SK-N-SH (cell line): ENCODE data around the gene CDS1. TPM values are rescaled to one million over a fixed set of nuclear protein-coding genes. Genes with fewer than 3 reads are reported as not detected.

ENCODE experiments used
- CTCF ChIA-PET: fragments of 300-600, 350-600 bp; formaldehyde crosslinking; extraction: SDS; loops from one replicate; lab custom pipeline; 2021; lab: Yijun Ruan, JAX
- POLR2A ChIA-PET: fragments of 350-600 bp; sonication (Branson Sonifier 250); formaldehyde crosslinking; extraction: SDS; loops from one replicate; lab custom pipeline; 2020; ENCODE audit warnings: antibody characterized with exemption, inconsistent platforms; lab: Yijun Ruan, JAX
- DNase-seq: peaks from one replicate; pipeline ENCODE4 v3.0.0; 2012
- H2AFZ ChIP-seq: fragments of 200-600 bp; sonication (generic); 2 replicates; pipeline ENCODE4 v1.8.1; 2016; ENCODE audit warnings: antibody characterized with exemption, mild to moderate bottlenecking, low read depth
- H3F3A ChIP-seq: fragments of 200-600 bp; sonication (generic); replicated peaks from 2 replicates; pipeline ENCODE3; 2016; ENCODE audit warnings: antibody characterized with exemption, mild to moderate bottlenecking; ENCODE audit not compliant: insufficient read depth
- H3K27ac ChIP-seq, 2 experiments: fragments of 200-500 bp in 1 of 2; fragments of 200-600 bp in 1 of 2; sonication (Bioruptor generic) in 1 of 2; sonication (generic), shearing (Covaris generic) in 1 of 2; 2 replicates each; pipeline versions ENCODE4 v1.5.1 to v1.6.1; 2014 to 2016; ENCODE audit warnings: low read depth in 2 of 2, inconsistent platforms in 1 of 2, low read length in 1 of 2, mild to moderate bottlenecking in 1 of 2, mixed read lengths in 1 of 2
- H3K27me3 ChIP-seq: fragments of 200-600 bp; sonication (generic), shearing (Covaris generic); 2 replicates; pipeline ENCODE4 v1.6.1; 2016; ENCODE audit warnings: mixed run types; ENCODE audit not compliant: insufficient read depth
- H3K36me3 ChIP-seq, 2 experiments: fragments of 200-500 bp in 1 of 2; fragments of 200-600 bp in 1 of 2; sonication (Bioruptor generic) in 1 of 2; sonication (generic) in 1 of 2; replicated peaks in 1 of 2; 2 replicates each; pipeline versions ENCODE3 to v1.5.1; 2014 to 2016; ENCODE audit warnings: low read length in 1 of 2, mild to moderate bottlenecking in 1 of 2; ENCODE audit not compliant: insufficient read depth in 2 of 2, control insufficient read depth in 1 of 2
- H3K4me1 ChIP-seq, 2 experiments: fragments of 200-500 bp in 1 of 2; fragments of 200-600 bp in 1 of 2; sonication (Bioruptor generic) in 1 of 2; sonication (generic), shearing (Covaris generic) in 1 of 2; 2 replicates each; pipeline versions ENCODE4 v1.5.1 to v1.6.1; 2014 to 2016; ENCODE audit warnings: low read depth in 1 of 2, low read length in 1 of 2, mixed run types in 1 of 2; ENCODE audit not compliant: insufficient read depth in 2 of 2, control insufficient read depth in 1 of 2
- H3K4me2 ChIP-seq: fragments of 200-600 bp; sonication (generic), shearing (Covaris generic); 2 replicates; pipeline ENCODE4 v1.6.1; 2017; ENCODE audit warnings: mixed run types
- H3K4me3 ChIP-seq, 2 experiments: fragments of 200-500 bp in 1 of 2; fragments of 200-600 bp in 1 of 2; sonication (Bioruptor generic) in 1 of 2; sonication (generic), shearing (Covaris generic) in 1 of 2; 2 replicates each; pipeline versions ENCODE4 v1.5.1 to v1.8.1; 2014 to 2016; ENCODE audit warnings: low read depth in 2 of 2, inconsistent platforms in 1 of 2, low read length in 1 of 2, mild to moderate bottlenecking in 1 of 2, mixed read lengths in 1 of 2, moderate library complexity in 1 of 2
- H3K79me2 ChIP-seq: fragments of 200-600 bp; sonication (generic); 2 replicates; pipeline ENCODE4 v1.8.1; 2017; ENCODE audit warnings: mild to moderate bottlenecking; ENCODE audit not compliant: insufficient read depth
- H3K9ac ChIP-seq: fragments of 200-600 bp; sonication (generic); 2 replicates; pipeline ENCODE4 v1.6.1; 2017; ENCODE audit warnings: mixed run types
- H3K9me2 ChIP-seq: fragments of 200-600 bp; sonication (generic); 2 replicates; pipeline ENCODE4 v1.6.1; 2017; ENCODE audit warnings: mixed run types
- H3K9me3 ChIP-seq: fragments of 200-600 bp; sonication (generic); 2 replicates; pipeline ENCODE4 v1.6.1; 2017; ENCODE audit warnings: mixed run types, mild to moderate bottlenecking, moderate library complexity
- H4K20me1 ChIP-seq: fragments of 200-600 bp; sonication (generic); 2 replicates; pipeline ENCODE4 v1.6.1; 2017; ENCODE audit warnings: mild to moderate bottlenecking, mixed run types; ENCODE audit not compliant: insufficient read depth
- CTCF ChIP-seq: fragments of 200-600 bp; sonication (generic); IDR thresholded peaks from 2 replicates; pipeline ENCODE4 v1.6.1; 2017; ENCODE audit warnings: antibody characterized with exemption, mild to moderate bottlenecking, moderate library complexity
- EZH2phosphoT487 ChIP-seq: fragments of 200-600 bp; sonication (generic); IDR thresholded peaks from 2 replicates; pipeline ENCODE4 v1.6.1; 2017; ENCODE audit warnings: low read depth, mixed run types, mild to moderate bottlenecking, antibody characterized with exemption, moderate library complexity, borderline replicate concordance
- FOXJ3 ChIP-seq: sonication (generic); formaldehyde crosslinking; IDR thresholded peaks from 2 replicates; pipeline ENCODE4 v1.5.1; 2020; ENCODE audit warnings: mild to moderate bottlenecking, missing genetic modification reagents
- FOXM1 ChIP-seq: IDR thresholded peaks from 2 replicates; pipeline ENCODE4 v1.4.0; 2012; ENCODE audit warnings: low read depth, mild to moderate bottlenecking
- GABPA ChIP-seq: IDR thresholded peaks from 2 replicates; pipeline ENCODE4 v1.4.0; 2012; ENCODE audit warnings: low read depth, mild to moderate bottlenecking
- GATA2 ChIP-seq: sonication (generic); formaldehyde crosslinking; IDR thresholded peaks from 2 replicates; pipeline ENCODE4 v1.5.0; 2020; ENCODE audit warnings: mild to moderate bottlenecking, missing genetic modification reagents
- IRF3 ChIP-seq: fragments of 150-350 bp; IDR thresholded peaks from 2 replicates; pipeline ENCODE4 v1.6.1; 2016; ENCODE audit warnings: mild to moderate bottlenecking, low read depth, low read length
- JUND ChIP-seq: IDR thresholded peaks from 2 replicates; pipeline ENCODE4 v1.4.0; 2012
- MAX ChIP-seq: IDR thresholded peaks from 2 replicates; pipeline ENCODE4 v1.4.0; 2012; ENCODE audit warnings: low read depth
- MEF2A ChIP-seq: IDR thresholded peaks from 2 replicates; pipeline ENCODE4 v1.4.0; 2012; ENCODE audit warnings: low read depth, borderline replicate concordance
- MXI1 ChIP-seq: IDR thresholded peaks from 2 replicates; pipeline ENCODE4 v1.6.1; 2012; ENCODE audit warnings: mild to moderate bottlenecking, low read depth, low read length, improper control_type of control experiment
- NFIC ChIP-seq: IDR thresholded peaks from 2 replicates; pipeline ENCODE4 v1.4.0; 2012; ENCODE audit warnings: borderline replicate concordance
- PBX3 ChIP-seq: IDR thresholded peaks from 2 replicates; pipeline ENCODE4; 2012
- RAD21 ChIP-seq: IDR thresholded peaks from 2 replicates; pipeline ENCODE4 v1.6.1; 2012; ENCODE audit warnings: mild to moderate bottlenecking, low read length
- RCOR1 ChIP-seq: fragments of 150-350 bp; IDR thresholded peaks from 2 replicates; pipeline ENCODE4 v1.6.1; 2017; ENCODE audit warnings: antibody characterized with exemption, low read length
- REST ChIP-seq: IDR thresholded peaks from 2 replicates; pipeline ENCODE4 v1.6.1; 2012; ENCODE audit warnings: mild to moderate bottlenecking, low read depth, low read length, moderate library complexity
- RFX5 ChIP-seq: IDR thresholded peaks from 2 replicates; pipeline ENCODE4 v1.6.1; 2012; ENCODE audit warnings: mild to moderate bottlenecking, improper control_type of control experiment, low read length
- RXRA ChIP-seq: IDR thresholded peaks from 2 replicates; pipeline ENCODE4 v1.4.0; 2012; ENCODE audit warnings: low read depth, mild to moderate bottlenecking, borderline replicate concordance
- SIN3A ChIP-seq: IDR thresholded peaks from 2 replicates; pipeline ENCODE4 v1.6.1; 2012; ENCODE audit warnings: low read depth, mild to moderate bottlenecking, low read length, moderate library complexity, borderline replicate concordance
- SMC3 ChIP-seq: IDR thresholded peaks from 2 replicates; pipeline ENCODE4 v1.6.1; 2012; ENCODE audit warnings: low read depth, low read length, improper control_type of control experiment
- TAF1 ChIP-seq: IDR thresholded peaks from 2 replicates; pipeline ENCODE4 v1.6.1; 2012; ENCODE audit warnings: low read depth, mild to moderate bottlenecking, low read length, moderate library complexity, borderline replicate concordance
- TCF12 ChIP-seq: IDR thresholded peaks from 2 replicates; pipeline ENCODE4 v1.4.0; 2012
- YY1 ChIP-seq: IDR thresholded peaks from 2 replicates; pipeline ENCODE4 v1.4.0; 2012; ENCODE audit warnings: low read depth, mild to moderate bottlenecking
- ZBTB33 ChIP-seq: IDR thresholded peaks from 2 replicates; pipeline ENCODE4 v1.4.0; 2012; ENCODE audit warnings: low read depth, borderline replicate concordance
- WGBS: methylation state at CpG from one replicate; pipeline ENCODE4 v1.1.6; 2017; ENCODE audit warnings: low lambda C conversion rate; 5-methylcytosine and 5-hydroxymethylcytosine counted together
- polyA plus RNA-seq, 3 experiments: library from polyadenylated mRNA; depleted of rRNA; stranded (reverse); fragments of >200 nt; gene quantifications; 2 replicates each; pipeline ENCODE4 v1.2.3, GENCODE V29; 2012

The CDS1 gene
- polyA plus RNA-seq, 1 of the 3 experiments (the other 2 are of a cell fraction) = 0.02 TPM

GRCh38 chr4:84681486-84682274 is 98.8 kb downstream of the CDS1 start:
- CTCF ChIA-PET = no interaction called here
- Histone ChIP-seq H3K36me3 (peaks cover 66 to 73% of the 10 kb centered on the region in 2 experiments), H3K4me2 (peak overlapping the region; percentile 49; the same call in 1 of the 2 replicates), H3F3A (peaks cover 8% of the 10 kb centered on the region), H2AFZ (no peak overlapping the region), H3K9ac (no peak overlapping the region), H3K27me3 (no peaks in the 10 kb centered on the region), H3K4me1 (peaks cover 4 to 16% of the 10 kb centered on the region in 2 experiments; a peak in 3 of 4 replicates), H3K9me3 (no peaks in the 10 kb centered on the region), H3K79me2 (no peaks in the 10 kb centered on the region), H3K27ac (peak overlapping the region; percentile 50 to 51), H4K20me1 (no peaks in the 10 kb centered on the region), H3K9me2 (no peaks in the 10 kb centered on the region), H3K4me3 (no peak overlapping the region)
- DNase-seq = no peak
- WGBS = 88% methylated on average over 2 of the region's 2 CpGs
- POLR2A ChIA-PET = no interaction called here
- TF ChIP-seq GATA2 (no peak), ZBTB33 (no peak), NFIC (0 out of 2 replicates have a peak, but pooled peaks have one; percentile 8), TAF1 (no peak), EZH2phosphoT487 (no peak), SIN3A (no peak), RCOR1 (no peak), FOXM1 (no peak), MEF2A (peak; percentile 92), RXRA (no peak), JUND (no peak), CTCF (peak; percentile 40), GABPA (no peak), TCF12 (peak; percentile 43; the same call in 1 of the 2 replicates), YY1 (no peak), PBX3 (no peak), RFX5 (no peak), MAX (no peak), SMC3 (no peak), REST (no peak), MXI1 (no peak), IRF3 (no peak), FOXJ3 (CRISPR knock-in tag) (no peak), RAD21 (no peak)
